Uterus (tissue), 2 donors: ENCODE data around the gene PRMT7.

Experiments
- CTCF ChIP-seq, 4 experiments: fragments of 200-600 bp in 2 of 4; fragments of 450-650 bp in 2 of 4; sonication (generic) in 2 of 4; IDR thresholded peaks; one replicate each; pipeline ENCODE4 v1.5.1; 2016 to 2019; ENCODE audit warnings: antibody characterized with exemption in 4 of 4, mild to moderate bottlenecking in 2 of 4, moderate library complexity in 1 of 4
- POLR2A ChIP-seq, 2 donors: fragments of 450-650 bp; IDR thresholded peaks; one replicate each; pipeline ENCODE4 v1.6.1; 2016; ENCODE audit warnings: antibody characterized with exemption in 2 of 2, mild to moderate bottlenecking in 1 of 2, moderate library complexity in 1 of 2

GRCh38 chr16:68376590-68376989 is 65.8 kb downstream of the PRMT7 start:
- TF ChIP-seq CTCF (IDR thresholded peaks at IDR 0.05) (no peak), POLR2A (IDR thresholded peaks at IDR 0.05) (no peak)
